T-helper 9 cell (primary cell): ENCODE results near the gene HTR3B.

ENCODE experiments used
- DNase-seq: peaks from one replicate; pipeline ENCODE4 v3.0.0-alpha.2; 2020

Gene HTR3B

DNA sequence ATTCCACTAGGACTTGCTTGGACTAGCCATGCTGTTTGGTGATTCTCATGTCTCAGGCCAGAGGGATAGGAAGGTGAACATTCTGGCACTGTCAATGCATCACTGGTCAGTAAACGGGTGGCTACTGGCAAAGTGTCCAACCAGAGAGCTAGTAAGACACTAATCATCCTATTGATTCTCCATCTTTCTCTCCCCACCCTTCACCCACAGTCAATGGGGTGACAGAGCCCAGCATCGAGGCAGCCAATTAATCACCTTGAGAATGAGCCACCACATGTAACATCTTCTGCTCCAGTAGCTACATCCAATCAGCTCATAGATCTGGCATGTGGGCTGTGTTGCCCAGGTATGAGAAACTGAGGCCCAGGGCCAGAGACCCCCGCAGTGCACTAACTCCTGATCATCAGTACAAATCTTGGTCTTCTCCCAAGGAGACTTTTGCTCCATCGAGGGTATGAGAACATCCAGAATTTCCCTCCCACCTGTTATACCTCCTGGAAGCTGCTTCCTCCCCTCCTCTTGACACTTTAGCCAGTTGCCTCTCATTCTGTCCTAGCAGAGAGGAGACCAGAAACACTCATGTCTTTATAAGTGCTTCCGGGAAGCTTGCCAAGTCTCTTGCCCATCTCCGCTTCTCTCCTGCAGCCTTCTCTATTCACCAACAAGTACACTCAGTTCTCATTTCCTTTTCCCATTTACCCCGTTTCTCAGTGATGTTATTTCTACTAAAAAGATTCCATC, 87.3 kb downstream of the HTR3B start:
- DNase-seq, result no peak

DNA sequence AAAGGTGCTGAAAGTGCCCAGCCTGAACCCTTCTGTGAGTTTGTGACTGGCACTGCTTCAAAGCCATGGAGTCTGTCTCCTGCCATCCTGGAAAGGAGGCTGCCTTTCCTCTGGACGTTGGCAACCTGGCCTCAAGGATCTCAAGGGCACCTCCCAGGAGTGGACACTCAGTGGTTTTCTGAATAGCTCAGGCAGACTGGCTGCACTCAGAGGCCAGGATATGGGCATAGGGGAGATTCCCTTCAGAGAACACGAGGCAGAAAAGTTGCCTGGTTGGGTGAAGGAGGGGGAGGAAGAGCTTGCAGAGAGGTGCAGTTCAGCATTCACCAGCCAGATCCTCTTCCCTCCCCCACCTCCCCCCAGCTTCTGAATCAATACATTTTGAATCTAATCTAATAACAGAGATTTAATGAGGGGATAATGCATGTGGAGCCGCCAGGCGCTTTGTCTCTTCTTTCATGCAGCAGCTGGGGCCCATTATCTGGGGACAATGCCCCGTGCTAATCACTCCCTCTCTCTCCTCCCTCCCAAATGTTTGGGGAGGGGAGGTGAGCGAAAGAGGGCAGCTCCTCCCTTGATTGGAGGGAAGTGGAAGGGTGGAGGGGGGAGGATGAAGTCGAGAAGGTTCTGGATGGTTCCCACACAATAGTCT, 88.0 kb downstream of the HTR3B start:
- DNase-seq, result no peak

DNA sequence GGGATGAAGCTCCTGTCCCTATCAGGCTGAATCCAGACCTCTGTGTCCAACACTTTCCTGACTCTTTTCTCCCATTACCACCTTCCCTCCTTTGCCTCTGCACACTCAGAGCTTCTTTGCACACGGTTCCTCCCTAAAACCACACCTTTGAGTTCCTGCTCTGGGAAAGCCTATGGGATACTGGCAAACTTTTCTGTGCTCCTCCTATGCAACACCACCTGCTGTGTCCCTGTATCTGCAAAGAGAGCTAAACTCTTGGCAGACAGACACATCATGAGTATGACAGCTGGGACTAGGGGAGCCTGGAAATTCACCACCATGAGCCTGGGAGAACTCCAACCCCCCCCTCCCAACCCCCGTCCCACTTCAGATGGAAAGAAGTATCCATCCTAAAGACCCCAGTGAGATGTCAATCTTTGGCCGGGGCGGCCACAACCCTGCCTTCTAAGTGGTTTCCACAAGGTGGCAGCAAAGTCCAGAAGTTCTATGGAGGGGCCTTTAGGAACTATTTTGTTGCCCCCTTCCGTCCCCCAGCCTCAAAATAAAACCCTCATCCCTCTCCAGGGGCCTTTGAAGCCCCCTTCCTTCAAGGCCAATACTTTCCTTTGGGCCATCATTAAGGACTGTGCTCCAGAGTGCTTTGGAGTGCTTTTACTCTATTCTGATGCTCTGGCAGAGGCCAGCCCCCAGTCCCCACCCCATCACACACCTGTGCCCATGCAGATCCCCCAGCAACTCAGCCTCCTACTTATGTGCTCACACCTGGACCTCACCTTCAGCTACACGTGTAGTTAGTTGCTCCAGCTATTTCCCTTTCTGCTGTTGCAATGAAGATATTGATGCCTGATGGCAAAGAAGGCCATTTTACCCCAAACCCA, 89.7 kb downstream of the HTR3B start:
- peak; percentile 27 for DNase-seq
